ENCODE measurements around the gene FBXW11.
"Not testable (repeated sequence)": the region's sequence is repeated elsewhere in the genome, so short reads cannot be mapped to it uniquely, and the experiment has no call there.

The FBXW11 gene

DNA sequence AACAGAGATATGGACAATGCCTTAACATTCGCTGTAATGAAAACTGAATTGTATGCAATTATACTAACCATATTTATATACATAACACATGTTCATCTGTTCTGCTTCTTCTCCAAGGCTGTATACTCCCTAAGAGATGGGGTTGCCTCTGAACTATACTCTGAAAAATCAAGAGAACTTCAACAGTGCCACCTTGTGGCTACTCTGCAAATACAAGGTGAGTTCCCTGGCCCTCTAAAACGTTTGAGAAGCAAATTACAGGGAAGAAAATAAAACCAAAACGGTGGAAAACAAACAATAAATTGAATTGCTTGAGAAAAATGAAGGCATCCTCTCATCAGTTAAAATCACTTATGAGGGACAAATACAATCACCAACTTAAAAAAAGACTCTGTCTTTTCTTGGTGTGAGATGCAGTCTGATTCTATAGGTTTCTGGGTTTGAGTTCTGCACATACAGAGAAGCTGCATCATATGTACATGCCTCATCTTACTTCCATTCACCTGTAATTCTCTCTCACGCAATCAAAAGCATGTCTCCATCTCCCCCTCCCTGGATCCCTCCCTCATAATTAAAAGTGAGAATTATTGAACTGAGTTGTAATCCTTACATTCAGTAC, 98.6 kb downstream of the FBXW11 start:
- no peak overlapping the region for H3K4me3 ChIP-seq (ENCODE audit: low read length)
- TF ChIP-seq ZNF274 (IDR thresholded peaks at IDR 0.05; ENCODE audit: low read depth, low read length) = no peak

DNA sequence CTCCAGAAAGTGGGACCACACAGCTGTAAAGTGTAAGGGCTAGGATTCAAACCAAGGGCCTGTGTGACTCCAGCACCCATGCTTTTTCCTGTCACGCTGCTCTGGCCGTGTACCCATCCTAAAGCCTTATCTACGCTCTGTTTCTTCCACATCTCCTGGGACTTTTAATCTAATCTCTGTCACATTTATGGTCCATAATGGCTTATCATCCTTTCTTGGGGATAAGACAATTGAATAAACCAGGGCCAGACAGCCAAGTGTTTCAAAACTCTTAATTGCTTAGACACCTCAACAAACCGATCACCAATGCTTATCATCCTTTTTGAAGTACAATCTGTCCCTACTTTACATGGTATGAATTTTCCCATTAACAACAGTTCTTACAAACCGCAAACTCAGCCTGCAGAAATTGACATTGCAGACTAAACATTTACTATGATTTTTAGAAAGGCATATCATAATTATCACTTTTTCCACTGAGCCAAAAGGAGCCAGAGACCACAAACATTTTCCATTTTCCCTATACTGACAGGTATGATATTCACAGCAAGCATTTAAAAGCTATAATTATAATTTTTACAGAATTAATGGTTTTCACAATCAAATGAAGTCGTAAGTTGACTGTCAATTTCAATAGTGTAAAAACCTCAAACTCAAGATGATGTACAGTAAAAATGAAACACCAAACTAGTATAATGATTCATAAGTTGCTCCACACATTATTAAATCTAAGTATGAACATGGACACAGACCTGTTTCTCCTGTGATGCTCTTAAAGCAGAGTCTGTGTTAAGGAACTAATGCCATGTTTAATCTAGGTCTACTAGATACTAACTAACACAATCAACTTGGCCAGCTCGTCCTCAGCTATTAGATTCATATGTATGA, 99.5 kb downstream of the FBXW11 start:
- TF ChIP-seq ZNF274 (IDR thresholded peaks at IDR 0.05; ENCODE audit: low read depth, low read length) = no peak
- no peak overlapping the region for H3K4me3 ChIP-seq (ENCODE audit: low read length)

DNA sequence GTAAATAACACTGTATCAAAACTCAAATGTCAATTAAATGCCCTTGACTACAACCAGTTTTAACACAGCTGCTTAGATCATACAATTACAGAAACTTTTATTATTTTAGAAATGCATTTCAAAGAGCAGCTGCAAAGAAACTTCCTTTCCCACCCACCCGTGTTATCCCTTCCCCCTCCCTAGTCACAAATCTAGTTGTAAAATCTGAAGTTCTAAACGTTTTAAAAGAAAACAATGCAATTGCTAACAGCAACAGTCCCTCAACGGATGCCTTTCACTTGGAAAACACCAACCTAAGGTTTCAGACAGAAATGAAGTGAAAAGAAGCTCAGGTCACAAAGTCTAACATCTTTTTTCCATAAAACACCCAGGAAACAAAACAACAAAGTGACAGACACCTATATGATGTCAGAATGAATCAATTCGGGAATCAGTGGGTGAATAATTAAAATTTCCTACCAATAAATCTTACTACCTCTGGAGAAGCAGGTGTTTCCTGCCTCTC, 100.3 kb downstream of the FBXW11 start:
- TF ChIP-seq ZNF274 (IDR thresholded peaks at IDR 0.05; ENCODE audit: low read depth, low read length) = no peak
- no peak overlapping the region for H3K4me3 ChIP-seq (ENCODE audit: low read length)

DNA sequence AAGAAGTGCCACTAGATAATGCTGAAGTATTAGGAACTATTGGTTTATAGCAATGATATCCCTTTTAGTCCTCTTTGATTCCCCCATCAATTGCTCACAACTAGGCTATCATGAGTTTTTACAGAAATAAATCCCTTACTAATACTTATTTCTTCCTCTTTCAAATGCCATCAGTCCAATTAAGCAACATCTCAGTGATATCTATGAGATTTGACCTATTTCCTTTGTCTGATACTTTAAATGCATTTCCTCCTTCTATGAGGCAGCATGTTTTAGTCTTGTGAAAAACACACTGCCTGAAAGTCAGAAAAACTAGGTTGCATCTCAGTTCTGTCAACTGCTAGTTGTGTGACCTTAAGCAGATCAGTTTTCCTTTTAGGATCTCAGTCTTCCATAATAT, 101.6 kb downstream of the FBXW11 start:
- H3K4me3 ChIP-seq (ENCODE audit: low read length) = no peak overlapping the region
- no peak for TF ChIP-seq ZNF274 (IDR thresholded peaks at IDR 0.05; ENCODE audit: low read depth, low read length)

DNA sequence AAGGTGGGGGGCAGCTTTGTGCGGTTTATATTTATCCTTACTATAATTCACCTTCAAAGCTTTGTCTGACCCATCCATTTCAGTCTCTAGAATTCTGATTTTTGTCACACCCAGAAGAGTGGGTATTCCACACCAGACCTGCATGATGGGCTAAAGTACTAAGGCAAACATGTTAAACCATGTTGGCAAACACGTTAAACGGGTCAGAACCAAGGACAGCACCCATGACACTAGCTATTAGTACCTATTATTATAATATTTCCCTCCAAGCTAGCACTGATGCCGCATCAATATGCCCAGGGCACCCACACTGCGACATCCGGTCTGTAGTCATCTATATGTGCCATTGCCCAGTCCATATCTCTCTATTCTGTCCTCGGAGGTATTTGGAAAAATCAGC, 104.7 kb downstream of the FBXW11 start:
- TF ChIP-seq ZNF274 (IDR thresholded peaks at IDR 0.05; ENCODE audit: low read depth, low read length) = no peak
- H3K4me3 ChIP-seq (ENCODE audit: low read length) = no peak overlapping the region

DNA sequence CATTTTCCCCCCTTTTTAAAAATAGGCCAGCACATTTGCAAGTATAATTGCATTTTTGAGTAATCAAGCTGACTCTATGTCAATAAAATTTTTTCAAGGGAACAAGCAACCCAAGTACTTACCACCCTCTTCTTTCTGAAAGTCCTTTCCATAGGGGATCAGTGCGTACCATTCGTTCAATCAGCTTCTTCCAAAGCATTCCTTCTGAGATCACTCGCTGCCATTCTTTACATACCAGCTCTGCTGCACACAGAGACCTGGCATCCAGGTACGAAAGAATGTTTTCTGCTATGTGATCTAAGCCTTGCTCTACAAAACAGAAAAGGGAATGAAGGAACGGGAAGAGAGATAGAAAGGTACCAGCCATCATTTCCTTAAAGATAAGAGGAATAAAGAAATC, 106.6 kb downstream of the FBXW11 start:
- TF ChIP-seq ZNF274 (IDR thresholded peaks at IDR 0.05; ENCODE audit: low read depth, low read length) = no peak
- H3K4me3 ChIP-seq (ENCODE audit: low read length) = no peak overlapping the region

DNA sequence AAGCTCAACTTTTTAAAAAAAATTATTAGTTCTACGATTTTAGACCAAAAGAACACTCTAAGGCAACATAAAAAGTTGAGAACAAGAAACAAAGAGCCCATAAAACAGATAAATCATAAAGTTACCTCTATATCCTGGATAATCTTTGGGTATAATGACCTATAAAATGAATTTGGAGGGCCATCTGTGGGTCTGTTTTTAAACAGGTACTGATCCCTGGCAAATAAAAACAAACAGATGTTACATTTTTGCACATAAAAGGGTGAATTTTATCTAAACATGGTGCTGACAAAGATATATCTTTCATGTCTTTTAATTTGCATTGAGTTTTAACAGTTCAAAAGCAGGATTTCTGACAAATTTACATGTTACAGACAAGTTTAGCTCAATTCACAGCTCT, 107.6 kb downstream of the FBXW11 start:
- no peak overlapping the region for H3K4me3 ChIP-seq (ENCODE audit: low read length)
- TF ChIP-seq ZNF274 (IDR thresholded peaks at IDR 0.05; ENCODE audit: low read depth, low read length) = no peak

DNA sequence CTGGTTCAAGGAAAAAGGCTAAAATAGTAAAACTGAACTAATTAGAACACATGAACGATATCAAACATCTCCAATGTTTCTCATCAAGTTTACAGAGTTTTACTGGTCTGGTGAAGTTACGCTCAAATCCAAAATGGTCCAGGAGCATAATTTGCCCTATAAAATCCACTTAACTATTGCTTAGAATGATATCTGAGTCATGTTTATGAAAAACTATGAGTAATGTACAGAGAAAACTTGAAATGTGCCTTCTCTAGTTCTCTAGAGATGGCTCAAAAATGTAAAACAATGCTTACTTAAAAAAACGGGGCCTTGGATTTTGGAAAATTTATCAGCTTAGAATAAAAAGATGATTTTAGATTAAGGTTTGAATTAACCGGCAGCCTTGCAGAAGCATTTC, 108.1 kb downstream of the FBXW11 start:
- no peak overlapping the region for H3K4me3 ChIP-seq (ENCODE audit: low read length)
- no peak for TF ChIP-seq ZNF274 (IDR thresholded peaks at IDR 0.05; ENCODE audit: low read depth, low read length)

DNA sequence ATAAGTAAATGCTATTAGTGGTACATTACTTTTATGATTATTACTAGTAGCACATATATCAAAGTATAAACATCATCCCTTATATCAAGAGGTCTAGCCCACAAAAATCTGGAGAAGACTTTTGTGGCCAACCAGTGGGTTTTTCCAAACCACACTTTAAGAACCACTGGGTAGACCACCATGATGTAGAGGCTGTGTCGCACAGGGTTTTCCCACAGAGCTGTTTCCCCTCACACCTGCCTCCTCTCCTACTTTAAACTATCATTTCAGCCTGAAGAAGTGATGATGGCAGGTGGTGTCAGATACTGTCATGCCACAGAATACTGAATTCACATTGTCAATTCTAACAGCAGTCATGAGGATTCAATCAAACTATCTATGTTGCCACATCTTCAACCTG, 109.2 kb downstream of the FBXW11 start:
- TF ChIP-seq ZNF274 (IDR thresholded peaks at IDR 0.05; ENCODE audit: low read depth, low read length) = no peak
- H3K4me3 ChIP-seq (ENCODE audit: low read length) = no peak overlapping the region

DNA sequence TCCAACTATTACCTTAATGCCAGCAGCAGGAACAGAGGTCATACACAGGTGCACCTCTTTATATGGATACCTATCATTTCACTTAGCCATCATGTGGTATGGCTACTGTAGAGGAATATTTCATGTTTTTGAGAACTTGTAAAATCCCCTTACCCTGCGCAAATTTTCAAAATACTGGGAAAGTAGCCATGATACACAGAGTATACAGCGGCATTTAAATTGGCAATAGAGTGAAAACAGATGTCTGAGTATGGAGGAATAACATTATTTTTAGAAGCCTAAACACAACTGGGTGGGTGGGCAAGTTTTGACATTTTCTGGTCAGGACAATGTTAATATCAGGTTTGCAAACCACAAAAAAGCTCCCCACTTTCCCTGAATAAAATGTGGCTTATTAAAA, 111.4 kb downstream of the FBXW11 start:
- no peak overlapping the region for H3K4me3 ChIP-seq (ENCODE audit: low read length)
- TF ChIP-seq ZNF274 (IDR thresholded peaks at IDR 0.05; ENCODE audit: low read depth, low read length) = no peak

DNA sequence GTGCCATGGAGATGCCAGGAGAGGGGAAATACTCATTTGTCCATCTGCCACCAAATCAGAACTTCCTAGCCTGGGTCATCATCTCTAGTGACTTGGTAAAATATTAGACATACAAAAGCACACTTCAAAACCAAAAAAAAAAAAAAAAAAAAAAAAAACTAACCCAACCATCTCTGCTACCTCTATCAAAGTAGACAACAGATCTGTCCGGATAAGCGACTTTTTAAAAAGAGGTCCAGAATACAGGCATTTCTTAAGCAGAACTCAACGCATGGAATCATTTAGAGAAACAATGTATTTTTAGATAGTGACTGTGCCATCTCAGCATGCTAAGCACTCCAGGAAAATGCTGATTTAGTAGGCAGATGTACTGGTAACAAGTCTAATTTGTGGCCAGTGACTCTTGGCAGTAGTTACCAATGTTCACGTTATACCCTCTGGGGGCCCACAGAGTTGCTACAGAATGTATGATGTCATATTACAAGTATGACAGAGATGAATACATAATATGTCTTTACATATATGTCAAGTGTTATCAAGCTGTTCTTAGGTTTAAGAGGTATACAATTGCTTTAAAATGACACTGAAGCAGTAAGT, 113.0 kb downstream of the FBXW11 start:
- TF ChIP-seq ZNF274 (IDR thresholded peaks at IDR 0.05; ENCODE audit: low read depth, low read length) = no peak
- no peak overlapping the region for H3K4me3 ChIP-seq (ENCODE audit: low read length)

DNA sequence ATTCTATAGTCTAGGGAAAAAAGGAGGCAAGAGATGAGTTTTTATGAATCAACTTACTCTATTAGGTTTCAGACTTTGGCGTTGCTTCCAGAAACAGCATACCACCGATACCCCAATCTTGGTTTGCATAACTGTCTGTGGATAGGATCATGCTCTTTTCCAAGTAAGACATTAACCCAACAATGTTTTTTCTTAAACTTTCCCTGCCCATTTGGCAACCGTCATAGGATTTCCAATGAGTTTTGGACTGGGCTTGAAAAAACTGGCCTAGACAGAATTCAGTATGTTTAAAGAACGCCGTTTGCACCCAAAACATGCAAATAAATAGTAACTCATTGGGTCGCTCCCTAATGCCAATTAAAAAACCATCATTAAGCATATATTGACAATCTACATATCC, 114.8 kb downstream of the FBXW11 start:
- TF ChIP-seq ZNF274 (IDR thresholded peaks at IDR 0.05; ENCODE audit: low read depth, low read length) = no peak
- H3K4me3 ChIP-seq (ENCODE audit: low read length) = no peak overlapping the region

DNA sequence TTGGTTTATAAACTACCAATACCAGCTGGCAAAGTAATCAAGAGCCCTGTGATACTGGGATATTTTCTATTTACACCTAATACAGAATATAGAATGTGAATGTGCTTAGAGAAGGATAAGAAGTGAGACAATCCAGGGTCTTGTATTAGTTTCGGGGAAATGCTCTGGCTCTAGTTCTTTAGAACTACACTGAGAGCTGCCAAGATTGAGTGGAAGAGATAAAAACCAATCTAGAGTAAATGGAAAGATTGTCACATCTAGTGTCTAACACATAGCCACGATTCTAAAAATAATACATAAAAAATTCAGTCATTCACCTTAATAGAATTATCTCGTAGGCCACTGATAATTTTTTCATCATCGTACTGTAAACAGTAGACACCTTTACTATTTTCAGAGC, 115.3 kb downstream of the FBXW11 start:
- no peak overlapping the region for H3K4me3 ChIP-seq (ENCODE audit: low read length)
- no peak for TF ChIP-seq ZNF274 (IDR thresholded peaks at IDR 0.05; ENCODE audit: low read depth, low read length)

DNA sequence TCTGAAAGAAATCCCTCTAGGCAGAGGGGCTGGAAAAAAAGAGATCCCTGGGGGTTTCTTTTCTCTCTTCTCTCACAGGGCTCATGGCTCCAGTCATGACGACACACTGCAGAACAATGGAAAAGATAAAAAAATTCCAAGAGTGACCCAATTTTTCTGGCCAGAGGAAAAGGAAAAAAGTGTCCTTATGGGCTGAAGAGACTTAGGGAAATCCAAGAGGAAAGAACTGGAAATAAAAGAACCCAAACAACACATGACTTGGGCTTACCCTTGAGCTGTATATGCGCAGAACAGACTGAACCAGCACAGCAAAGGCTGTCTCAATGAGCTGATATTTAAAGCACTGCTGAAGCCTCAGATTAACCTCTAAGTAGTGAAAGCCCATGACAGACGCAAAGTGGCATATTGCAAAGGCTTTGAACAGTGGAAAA, 118.4 kb downstream of the FBXW11 start:
- no peak for TF ChIP-seq ZNF274 (IDR thresholded peaks at IDR 0.05; ENCODE audit: low read depth, low read length)

DNA sequence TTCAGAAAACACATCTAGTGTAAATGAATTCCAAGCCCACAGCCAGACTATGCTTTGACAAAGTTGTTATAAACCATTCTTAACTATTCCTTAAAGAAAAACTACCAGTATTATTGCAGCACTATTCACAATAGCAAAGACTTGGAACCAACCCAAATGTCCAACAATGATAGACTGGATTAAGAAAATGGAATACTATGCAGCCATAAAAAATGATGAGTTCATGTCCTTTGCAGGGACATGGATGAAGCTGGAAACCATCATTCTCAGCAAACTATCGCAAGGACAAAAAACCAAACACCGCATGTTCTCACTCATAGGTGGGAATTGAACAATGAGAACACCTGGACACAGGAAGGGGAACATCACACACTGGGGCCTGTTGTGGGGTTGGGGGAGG, 120.4 kb downstream of the FBXW11 start:
- H3K4me3 ChIP-seq (ENCODE audit: low read length) = not testable (repeated sequence)

More for the DNA sequence above, 118.4 kb downstream of the FBXW11 start:
- no peak overlapping the region for H3K4me3 ChIP-seq (ENCODE audit: low read length)

All from GM08714 (cell line).